HTERT RPE-1 (cell line): ENCODE results near the gene GALR2.
"Not testable (repeated sequence)": the region's sequence is repeated elsewhere in the genome, so short reads cannot be mapped to it uniquely, and the experiment has no call there.

ENCODE experiments used
- in situ Hi-C: fragments of 300-500 bp; cut with MboI; formaldehyde crosslinking; loops from 4 replicates; pipeline ENCODE4 v1.14.3; 2020; ENCODE audit warnings: low sequenced_read_pairs

The GALR2 gene

GRCh38 chr17:76049836-76050537 lies 24.6 kb upstream of the GALR2 start:
- in situ Hi-C loops = no loop called here

- in situ Hi-C loops = no loop called here
These were observed 23.8 kb upstream of the GALR2 start for GRCh38 chr17:76050538-76051467.

GRCh38 chr17:76051561-76051960 lies 23.0 kb upstream of the GALR2 start:
- in situ Hi-C loops = no loop called here

GRCh38 chr17:76053246-76054111 lies 21.1 kb upstream of the GALR2 start:
- in situ Hi-C loops = no loop called here

GRCh38 chr17:76054112-76054476 lies 20.5 kb upstream of the GALR2 start:
- in situ Hi-C loops = no loop called here

- in situ Hi-C loops = no loop called here
These were observed 17.7 kb upstream of the GALR2 start for GRCh38 chr17:76056882-76057281.

- in situ Hi-C loops = not testable (repeated sequence)
These were observed 16.3 kb upstream of the GALR2 start for GRCh38 chr17:76058264-76058663.

- in situ Hi-C loops = no loop called here
These were observed 10.6 kb upstream of the GALR2 start for GRCh38 chr17:76063875-76064546.

- in situ Hi-C loops = no loop called here
These were observed 8.8 kb upstream of the GALR2 start for GRCh38 chr17:76065775-76066174.

GRCh38 chr17:76071531-76072147 lies 2.9 kb upstream of the GALR2 start:
- in situ Hi-C loops = no loop called here

GRCh38 chr17:76072148-76072858 lies 2.3 kb upstream of the GALR2 start, which contains the start of gene SRP68:
Gene SRP68, minus strand, starts transcription at chr17:76072517. Its CDS starts 26 bp downstream, at chr17:76072491.
- in situ Hi-C loops = no loop called here

GRCh38 chr17:76075364-76076145 lies 974 bp downstream of the GALR2 start:
- in situ Hi-C loops = no loop called here

GRCh38 chr17:76076146-76076764 lies 1.7 kb downstream of the GALR2 start:
- in situ Hi-C loops = no loop called here

- in situ Hi-C loops = no loop called here
These were observed 2.4 kb downstream of the GALR2 start for GRCh38 chr17:76076765-76077583.

- in situ Hi-C loops = no loop called here
These were observed 3.1 kb downstream of the GALR2 start for GRCh38 chr17:76077584-76078110.

- in situ Hi-C loops = not testable (repeated sequence)
These were observed 3.8 kb downstream of the GALR2 start for GRCh38 chr17:76078370-76078769.

- in situ Hi-C loops = no loop called here
These were observed 4.4 kb downstream of the GALR2 start, which contains the start of gene ZACN for GRCh38 chr17:76078860-76079534. Gene ZACN, plus strand, starts transcription at chr17:76079182. Its CDS starts 83 bp downstream, at chr17:76079265.
